Activated CD4-positive, alpha-beta T cell treated with anti-CD3 and anti-CD28 coated beads, Interleukin-2, amount 10 ng/mL, durations not matched to agents 24 days and 14 days (primary cell): Measurements from ENCODE around the gene SLC4A4. TPM values are rescaled to one million over a fixed set of nuclear protein-coding genes. Genes with fewer than 3 reads are reported as not detected.

ENCODE experiments used
- DNase-seq: peaks from one replicate; pipeline ENCODE4 v3.0.0; 2022
- H3K27ac Mint-ChIP-seq: one replicate; pipeline ENCODE4 v1.8.0; 2022; ENCODE audit warnings: mild to moderate bottlenecking, mixed read lengths
- H3K27me3 Mint-ChIP-seq: one replicate; pipeline ENCODE4 v1.8.0; 2022; ENCODE audit warnings: mixed read lengths
- H3K36me3 Mint-ChIP-seq: one replicate; pipeline ENCODE4 v1.8.0; 2022; ENCODE audit warnings: low read depth, mild to moderate bottlenecking, mixed read lengths
- H3K4me1 Mint-ChIP-seq: one replicate; pipeline ENCODE4 v1.8.0; 2021; ENCODE audit warnings: mixed read lengths
- H3K4me3 Mint-ChIP-seq: one replicate; pipeline ENCODE4 v1.8.0; 2022; ENCODE audit warnings: mild to moderate bottlenecking, moderate library complexity, mixed read lengths
- H3K9me3 Mint-ChIP-seq: one replicate; pipeline ENCODE4 v1.8.0; 2021; ENCODE audit warnings: mixed read lengths
- intact Hi-C: fragments of 100-400 bp; cut with micrococcal nuclease; formaldehyde crosslinking; loops from one replicate; pipeline ENCODE4 v1.15.1; 2023
- total RNA-seq: library from RNA; stranded (reverse); gene quantifications from 2 replicates; pipeline ENCODE4 v1.2.3, GENCODE V29; 2022

Gene SLC4A4
- 0.09 and 0.21 TPM in 2 replicates for total RNA-seq

DNA sequence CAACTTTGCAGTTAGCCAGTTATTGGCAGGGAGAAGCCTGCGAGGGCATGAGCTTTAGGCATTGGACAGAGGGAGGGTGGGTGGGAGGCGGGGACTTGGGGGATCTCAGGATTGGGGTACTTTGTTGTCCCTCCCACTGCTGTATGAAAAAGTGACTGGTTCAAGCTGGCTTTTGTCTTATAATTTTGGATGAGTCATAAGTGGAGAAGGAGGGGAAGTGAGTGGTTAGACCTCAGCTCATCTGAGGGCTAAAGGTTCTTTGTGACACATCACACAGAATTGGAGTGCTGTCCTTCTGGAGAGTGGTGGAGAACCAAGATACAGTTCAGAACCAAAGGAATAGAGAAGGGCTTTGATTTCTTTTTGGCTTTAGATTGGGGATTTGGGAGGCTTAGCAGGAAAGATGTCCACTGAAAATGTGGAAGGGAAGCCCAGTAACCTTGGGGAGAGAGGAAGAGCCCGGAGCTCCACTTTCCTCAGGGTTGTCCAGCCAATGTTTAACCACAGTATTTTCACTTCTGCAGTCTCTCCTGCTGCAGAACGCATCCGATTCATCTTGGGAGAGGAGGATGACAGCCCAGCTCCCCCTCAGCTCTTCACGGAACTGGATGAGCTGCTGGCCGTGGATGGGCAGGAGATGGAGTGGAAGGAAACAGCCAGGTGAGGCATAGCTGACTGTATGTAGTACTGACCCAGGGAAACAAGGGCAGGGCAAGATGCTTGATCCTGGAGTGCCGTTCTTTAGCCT is at the start of gene SLC4A4:
Gene SLC4A4 (plus strand): TSS at position 175 of the 748 bp plus-strand sequence.
- Mint-ChIP-seq H3K4me3 (no peak within 1 kb of the TSS), H3K9me3 (no peaks in the 10 kb centered on the region), H3K27ac (no peak within 1 kb of the TSS), H3K27me3 (peaks cover 4% of the 10 kb centered on the region), H3K36me3 (no peaks in the 10 kb centered on the region), H3K4me1 (peaks cover 3% of the 10 kb centered on the region)
- intact Hi-C loops, result no loop called here
- DNase-seq, result peak; percentile 60

DNA sequence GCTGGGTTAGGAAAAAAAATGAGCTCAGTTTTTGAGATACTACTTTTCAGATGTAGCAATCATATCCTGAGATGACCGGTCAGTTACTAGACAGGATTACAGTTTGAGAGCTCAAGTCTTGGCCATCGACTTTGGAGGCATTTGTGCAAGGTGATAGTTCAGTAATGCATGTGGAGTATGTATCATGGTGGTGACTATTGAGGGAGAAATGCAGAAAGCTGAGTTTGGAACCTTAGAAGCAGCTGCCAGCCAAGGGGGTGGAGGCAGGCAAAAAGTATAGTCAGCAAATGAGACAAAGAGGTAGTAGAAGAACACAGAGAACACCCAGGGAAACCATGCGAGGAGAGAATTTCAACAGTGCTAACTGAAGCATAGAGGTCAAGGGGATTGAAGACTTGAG is 48.7 kb upstream of the SLC4A4 start:
- Mint-ChIP-seq H3K36me3 (no peaks in the 10 kb centered on the region), H3K27me3 (peaks cover 3% of the 10 kb centered on the region), H3K4me1 (no peaks in the 10 kb centered on the region), H3K27ac (no peak overlapping the region), H3K9me3 (no peaks in the 10 kb centered on the region), H3K4me3 (no peak overlapping the region)
- DNase-seq, result no peak
- intact Hi-C loops, result no loop called here

DNA sequence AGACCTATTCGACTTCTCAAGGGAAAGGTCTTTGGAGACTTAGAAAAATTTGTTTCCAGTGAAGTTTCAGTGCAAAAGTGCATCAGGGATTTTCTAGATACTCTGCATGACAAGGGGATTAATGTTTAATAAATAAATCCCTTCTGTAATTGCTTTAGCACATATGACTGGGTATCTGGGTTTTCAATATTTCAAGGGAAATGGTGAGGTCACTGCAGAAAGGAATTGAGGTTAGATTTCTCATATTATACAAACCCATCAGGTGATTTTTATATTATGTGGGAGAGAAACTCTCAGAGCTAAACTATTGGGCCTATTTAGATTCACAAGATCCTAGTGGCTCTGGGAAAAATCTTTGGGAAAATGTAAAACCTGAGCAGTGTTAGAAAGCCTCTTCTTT is 48.3 kb upstream of the SLC4A4 start:
- Mint-ChIP-seq H3K9me3 (no peaks in the 10 kb centered on the region), H3K27ac (no peak overlapping the region), H3K4me1 (no peaks in the 10 kb centered on the region)

DNA sequence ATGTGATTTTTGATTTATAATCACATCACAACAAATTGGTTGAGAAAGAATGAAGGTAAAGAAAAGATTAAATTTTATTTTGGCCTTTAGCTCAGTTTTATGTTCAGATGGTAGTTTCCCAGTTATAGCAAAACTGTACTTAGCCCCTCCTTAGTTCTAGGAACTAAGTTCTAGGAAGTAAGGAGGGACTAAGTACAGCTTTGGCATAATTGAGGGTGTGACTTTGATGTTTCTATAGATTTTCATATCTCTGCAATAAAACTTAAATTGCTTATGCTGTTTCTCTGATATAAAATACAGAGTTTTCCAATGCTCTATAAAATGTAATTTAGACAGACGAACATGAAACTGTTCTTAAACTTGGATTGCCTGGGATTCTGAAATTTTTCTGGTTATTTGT is 46.6 kb upstream of the SLC4A4 start:
- Mint-ChIP-seq H3K9me3 (no peaks in the 10 kb centered on the region), H3K36me3 (no peaks in the 10 kb centered on the region), H3K27me3 (peaks cover 3% of the 10 kb centered on the region), H3K4me3 (no peak overlapping the region), H3K27ac (no peak overlapping the region), H3K4me1 (no peaks in the 10 kb centered on the region)
- DNase-seq, result no peak
- intact Hi-C loops, result no loop called here

More for the DNA sequence above, 48.3 kb upstream of the SLC4A4 start:
- no peak overlapping the region for H3K4me3 Mint-ChIP-seq
- intact Hi-C loops, result no loop called here
- H3K36me3 Mint-ChIP-seq, result no peaks in the 10 kb centered on the region
- no peak for DNase-seq
- peaks cover 3% of the 10 kb centered on the region for H3K27me3 Mint-ChIP-seq

DNA sequence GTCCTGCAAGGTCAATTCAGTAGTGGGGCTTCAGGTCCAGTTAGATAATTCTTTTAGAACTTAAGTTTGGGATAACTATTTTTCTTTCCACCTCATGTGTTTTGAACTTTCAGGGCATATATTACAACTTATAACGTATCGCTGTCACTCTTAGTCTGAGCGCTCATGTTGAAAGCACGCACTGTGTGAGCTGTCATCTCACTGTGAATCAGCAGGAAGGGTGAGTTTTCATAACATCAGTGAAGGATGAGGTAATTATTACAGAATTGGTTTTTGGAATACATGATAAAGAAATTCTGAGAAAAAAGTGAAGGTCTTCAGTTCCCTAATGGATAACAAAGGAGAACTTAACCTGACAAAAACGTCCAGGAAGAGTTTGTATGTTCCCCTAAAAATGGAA is 45.1 kb upstream of the SLC4A4 start:
- Mint-ChIP-seq H3K9me3 (no peaks in the 10 kb centered on the region), H3K4me3 (no peak overlapping the region), H3K36me3 (no peaks in the 10 kb centered on the region), H3K27ac (no peak overlapping the region), H3K4me1 (no peaks in the 10 kb centered on the region), H3K27me3 (peaks cover 3% of the 10 kb centered on the region)
- no peak for DNase-seq
- intact Hi-C loops, result no loop called here

DNA sequence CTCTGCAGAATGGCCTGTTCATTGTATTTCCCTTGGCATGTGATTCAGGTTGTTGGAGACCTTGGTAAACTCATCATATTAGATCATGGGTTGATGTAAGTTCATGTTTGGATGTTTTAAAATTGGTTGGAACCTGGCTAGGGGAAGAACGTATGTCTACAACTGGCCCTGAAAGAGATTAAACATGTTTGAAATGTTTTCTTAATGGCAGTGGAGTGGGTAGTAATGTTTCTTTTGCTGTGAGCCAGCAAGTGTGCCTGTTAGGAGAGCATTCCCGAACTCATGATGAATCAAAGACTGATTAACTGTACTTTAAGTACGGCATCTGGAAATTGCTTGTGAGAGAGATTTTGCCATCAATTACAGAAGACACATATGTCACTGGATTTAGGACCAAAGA is 44.5 kb upstream of the SLC4A4 start:
- no peak overlapping the region for H3K27ac Mint-ChIP-seq
- no peak for DNase-seq
- no peak overlapping the region for H3K4me3 Mint-ChIP-seq
- H3K36me3 Mint-ChIP-seq, result no peaks in the 10 kb centered on the region
- intact Hi-C loops, result no loop called here
- peaks cover 3% of the 10 kb centered on the region for H3K27me3 Mint-ChIP-seq
- H3K9me3 Mint-ChIP-seq, result no peaks in the 10 kb centered on the region
- H3K4me1 Mint-ChIP-seq, result no peaks in the 10 kb centered on the region

DNA sequence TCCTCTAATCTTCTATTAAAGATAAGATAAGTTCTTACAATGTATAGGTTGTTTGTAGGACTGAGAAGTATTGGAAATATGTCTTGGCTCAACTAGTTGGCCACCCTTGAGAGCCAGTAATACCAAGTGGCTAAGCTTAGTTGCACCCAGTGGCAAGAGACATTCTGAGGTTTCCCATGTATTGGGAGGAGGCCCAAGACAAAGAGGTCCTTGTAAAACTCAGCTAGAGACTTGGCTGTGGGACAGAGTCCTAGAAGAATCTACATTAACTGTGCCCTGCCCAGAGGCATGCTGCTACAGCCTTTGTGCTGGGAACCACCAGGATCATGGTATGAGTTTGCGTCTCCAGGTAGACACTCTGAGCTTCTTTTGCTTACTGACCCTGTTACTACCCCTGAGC is 41.9 kb upstream of the SLC4A4 start:
- H3K36me3 Mint-ChIP-seq, result no peaks in the 10 kb centered on the region
- H3K27me3 Mint-ChIP-seq, result peaks cover 3% of the 10 kb centered on the region
- no peak for DNase-seq
- no peaks in the 10 kb centered on the region for H3K4me1 Mint-ChIP-seq
- H3K4me3 Mint-ChIP-seq, result no peak overlapping the region
- H3K27ac Mint-ChIP-seq, result no peak overlapping the region
- H3K9me3 Mint-ChIP-seq, result no peaks in the 10 kb centered on the region
- intact Hi-C loops, result no loop called here

DNA sequence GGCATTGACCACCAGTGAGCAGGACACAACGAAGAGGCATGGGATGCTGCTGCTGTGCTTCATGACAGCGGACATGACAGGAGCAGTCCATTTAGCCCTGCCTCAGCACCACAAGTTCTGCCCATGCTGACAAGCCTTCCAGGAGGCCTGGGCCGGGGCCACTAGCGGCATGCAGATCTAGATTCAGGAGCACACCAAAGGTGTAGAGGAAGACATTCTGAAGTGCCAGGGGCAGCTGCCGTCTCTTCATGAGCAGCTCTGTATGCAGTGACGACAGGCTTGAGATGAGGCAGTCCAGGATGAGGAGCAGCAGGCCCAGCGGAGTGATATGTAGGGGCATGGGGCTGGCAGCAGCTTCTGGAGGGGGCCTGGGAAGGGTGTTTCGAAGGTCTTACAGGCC is 38.5 kb upstream of the SLC4A4 start:
- Mint-ChIP-seq H3K27ac (no peak overlapping the region), H3K9me3 (no peaks in the 10 kb centered on the region), H3K27me3 (no peaks in the 10 kb centered on the region), H3K4me1 (no peaks in the 10 kb centered on the region), H3K4me3 (no peak overlapping the region), H3K36me3 (no peaks in the 10 kb centered on the region)
- intact Hi-C loops, result no loop called here
- no peak for DNase-seq

DNA sequence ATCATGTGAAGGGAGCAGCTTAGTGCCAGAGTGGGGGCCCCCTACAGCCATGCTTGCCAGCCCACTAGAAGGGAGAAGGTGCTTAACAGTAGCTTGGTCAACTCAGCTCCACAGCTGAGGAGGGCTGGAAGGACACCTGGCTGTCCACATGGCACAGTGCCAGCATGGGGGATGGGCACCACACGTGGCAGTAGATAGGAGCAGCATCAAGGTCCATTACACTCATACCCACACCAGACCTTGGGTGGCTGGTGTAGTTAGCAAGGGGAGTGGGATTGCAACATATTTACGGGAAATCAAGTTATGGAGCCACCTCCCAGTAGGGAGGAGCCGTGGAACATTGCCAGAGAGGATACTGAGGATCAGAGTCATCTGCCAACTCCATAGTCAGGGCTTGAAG is 37.9 kb upstream of the SLC4A4 start:
- Mint-ChIP-seq H3K27me3 (no peaks in the 10 kb centered on the region), H3K9me3 (no peaks in the 10 kb centered on the region), H3K27ac (no peak overlapping the region), H3K4me1 (peaks cover 2% of the 10 kb centered on the region), H3K36me3 (no peaks in the 10 kb centered on the region), H3K4me3 (no peak overlapping the region)
- no peak for DNase-seq
- intact Hi-C loops, result no loop called here

DNA sequence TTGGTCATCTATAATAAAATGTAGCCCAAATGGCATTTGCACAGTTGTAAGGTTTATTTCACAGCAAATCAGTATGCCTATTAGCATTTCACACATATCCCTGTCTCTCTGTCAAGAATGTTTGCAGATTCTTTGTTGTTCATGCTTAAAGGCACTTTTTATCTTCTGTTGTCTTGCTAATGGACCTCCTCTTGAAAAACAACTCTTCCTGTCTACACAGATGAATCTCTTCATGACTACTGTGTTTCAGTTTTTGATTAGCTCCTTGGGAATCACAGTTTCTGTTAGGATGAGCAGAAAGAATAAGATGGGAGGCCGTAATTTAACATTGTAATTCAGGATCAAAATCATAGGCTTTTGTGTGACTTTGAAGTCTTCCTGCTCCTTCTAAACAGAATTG is 35.5 kb upstream of the SLC4A4 start:
- H3K4me1 Mint-ChIP-seq, result peaks cover 2% of the 10 kb centered on the region
- no peaks in the 10 kb centered on the region for H3K36me3 Mint-ChIP-seq
- H3K27ac Mint-ChIP-seq, result no peak overlapping the region
- H3K27me3 Mint-ChIP-seq, result no peaks in the 10 kb centered on the region
- no peak overlapping the region for H3K4me3 Mint-ChIP-seq
- intact Hi-C loops, result no loop called here
- H3K9me3 Mint-ChIP-seq, result no peaks in the 10 kb centered on the region
- no peak for DNase-seq

DNA sequence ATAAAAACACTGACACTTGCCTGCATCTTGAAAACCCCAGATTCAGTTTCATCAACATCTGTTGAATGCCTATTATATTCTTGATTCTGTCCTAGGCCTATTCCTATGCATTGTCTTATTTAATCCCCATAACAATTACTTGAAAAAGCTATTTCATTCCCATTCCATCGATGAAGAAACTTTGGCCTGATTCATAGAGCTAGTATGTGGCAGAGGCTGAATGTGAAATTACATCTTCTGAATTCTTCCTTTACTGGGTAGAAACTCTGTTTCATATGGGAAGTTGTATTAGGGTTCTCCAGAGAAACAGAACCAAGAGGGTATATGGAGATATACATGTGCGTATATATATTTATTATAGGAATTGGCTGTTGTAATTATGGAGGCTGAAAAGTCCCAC is 35.0 kb upstream of the SLC4A4 start:
- Mint-ChIP-seq H3K4me3 (no peak overlapping the region), H3K4me1 (peaks cover 2% of the 10 kb centered on the region), H3K27me3 (no peaks in the 10 kb centered on the region), H3K9me3 (no peaks in the 10 kb centered on the region), H3K36me3 (no peaks in the 10 kb centered on the region), H3K27ac (no peak overlapping the region)
- DNase-seq, result no peak
- intact Hi-C loops, result no loop called here

DNA sequence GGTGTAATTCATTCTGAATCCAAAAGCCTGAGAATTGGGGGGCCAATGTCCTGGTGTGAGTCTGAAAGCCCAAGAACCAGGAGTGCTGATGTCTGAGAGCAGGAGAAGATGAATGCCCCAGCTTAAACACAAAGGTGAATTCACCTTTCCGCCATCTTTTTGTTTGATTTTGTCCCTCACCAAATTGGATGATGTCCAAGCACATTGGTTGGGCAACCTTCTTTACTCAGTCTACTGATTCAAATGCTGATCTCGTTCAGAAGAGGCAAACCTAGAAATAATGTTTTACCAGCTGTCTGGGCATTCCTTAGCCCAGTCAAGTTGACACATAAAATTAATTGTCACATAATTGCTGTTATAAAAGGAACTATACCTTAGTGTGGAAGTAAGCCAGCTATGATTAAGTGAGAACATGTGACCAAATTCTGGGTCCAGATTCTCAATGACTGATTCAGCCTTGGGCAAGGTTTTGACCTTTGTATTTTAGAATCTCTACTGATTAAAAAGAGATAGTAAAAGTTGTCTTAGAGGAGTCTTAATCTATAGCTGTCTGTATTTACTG is 34.5 kb upstream of the SLC4A4 start:
- DNase-seq, result no peak
- no peaks in the 10 kb centered on the region for H3K27me3 Mint-ChIP-seq
- no peak overlapping the region for H3K27ac Mint-ChIP-seq
- no peaks in the 10 kb centered on the region for H3K36me3 Mint-ChIP-seq
- no peak overlapping the region for H3K4me3 Mint-ChIP-seq
- H3K4me1 Mint-ChIP-seq, result peaks cover 2% of the 10 kb centered on the region
- intact Hi-C loops, result no loop called here
- H3K9me3 Mint-ChIP-seq, result no peaks in the 10 kb centered on the region

DNA sequence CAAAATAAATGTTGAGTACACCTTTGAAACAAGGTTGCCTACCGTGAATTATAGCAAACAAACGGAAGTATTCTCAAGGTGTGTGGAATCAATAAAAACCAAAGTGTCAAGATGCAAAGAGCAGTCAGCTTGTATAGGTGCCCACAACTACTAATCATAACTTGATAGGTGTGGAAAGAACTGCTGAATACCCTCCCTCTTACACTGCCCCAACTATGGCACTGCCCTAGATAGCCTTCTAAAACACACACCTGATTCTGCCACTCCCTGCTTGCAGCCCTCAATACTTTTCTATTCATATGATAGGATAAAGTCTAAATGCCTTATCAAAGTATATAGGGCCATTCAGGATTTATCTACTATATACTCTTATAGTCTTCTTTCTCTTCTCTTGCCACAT is 31.1 kb upstream of the SLC4A4 start:
- H3K9me3 Mint-ChIP-seq, result peaks cover 5% of the 10 kb centered on the region
- H3K36me3 Mint-ChIP-seq, result no peaks in the 10 kb centered on the region
- H3K4me3 Mint-ChIP-seq, result no peak overlapping the region
- no peak for DNase-seq
- intact Hi-C loops, result no loop called here
- no peaks in the 10 kb centered on the region for H3K27me3 Mint-ChIP-seq
- no peak overlapping the region for H3K27ac Mint-ChIP-seq
- H3K4me1 Mint-ChIP-seq, result peaks cover 2% of the 10 kb centered on the region

DNA sequence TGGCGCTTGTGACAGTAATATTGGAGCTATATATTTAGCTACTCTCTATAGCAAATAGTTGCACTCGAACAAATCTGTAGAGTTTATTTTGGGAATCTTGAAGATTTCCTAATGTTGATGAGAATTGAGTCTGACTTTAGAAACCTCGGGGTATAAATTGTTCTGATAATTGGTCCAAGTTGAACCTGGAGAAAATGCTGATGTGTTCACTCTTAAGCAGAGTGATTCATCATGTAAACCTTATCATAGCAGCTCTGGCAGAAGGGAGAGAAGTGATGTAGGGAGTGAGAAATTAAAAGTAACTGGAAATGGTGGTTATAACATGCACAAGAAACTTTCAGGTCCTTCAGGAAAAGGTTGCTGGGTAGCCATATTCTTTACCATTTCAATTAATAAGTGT is 16.4 kb upstream of the SLC4A4 start:
- Mint-ChIP-seq H3K27me3 (no peaks in the 10 kb centered on the region), H3K4me3 (no peak overlapping the region), H3K36me3 (no peaks in the 10 kb centered on the region), H3K9me3 (no peaks in the 10 kb centered on the region), H3K27ac (no peak overlapping the region), H3K4me1 (no peaks in the 10 kb centered on the region)
- intact Hi-C loops, result no loop called here
- DNase-seq, result no peak

DNA sequence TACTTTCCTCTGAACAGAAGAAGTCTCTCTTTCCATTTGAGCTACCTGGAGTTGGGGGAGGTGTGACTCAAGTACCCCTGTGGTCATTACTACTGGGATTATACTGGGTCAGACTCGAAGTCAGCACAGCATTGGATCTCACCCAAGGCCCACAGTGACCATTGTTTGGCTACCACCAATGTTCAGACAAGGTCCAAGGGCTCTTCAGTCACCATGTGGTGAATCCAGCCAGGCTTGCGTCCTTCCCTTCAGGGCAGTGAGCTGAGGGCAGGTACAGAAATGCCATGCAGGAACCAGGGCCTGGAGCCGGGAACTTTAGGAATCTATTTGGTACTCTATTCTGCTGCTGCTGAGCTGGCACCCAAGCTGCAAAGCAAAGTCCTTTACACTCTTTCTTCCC is 5.5 kb upstream of the SLC4A4 start:
- no peak for DNase-seq
- H3K9me3 Mint-ChIP-seq, result no peaks in the 10 kb centered on the region
- intact Hi-C loops, result no loop called here

More for the DNA sequence above, 5.5 kb upstream of the SLC4A4 start:
- H3K4me3 Mint-ChIP-seq, result no peak overlapping the region
- no peaks in the 10 kb centered on the region for H3K36me3 Mint-ChIP-seq
- H3K4me1 Mint-ChIP-seq, result no peaks in the 10 kb centered on the region
- H3K27me3 Mint-ChIP-seq, result no peaks in the 10 kb centered on the region
- H3K27ac Mint-ChIP-seq, result no peak overlapping the region
